ENCODE data around the gene ZNF724.

GRCh38 chr19:23294141-23294540 lies 43.9 kb upstream of the ZNF724 start:
- TF ChIP-seq TAF1 (IDR thresholded peaks at IDR 0.05; ENCODE audit: low read depth, low read length) (no peak), POLR2AphosphoS5 (IDR thresholded peaks at IDR 0.05; ENCODE audit: low read depth, low read length) (no peak)

Data from GM12891 (cell line).